NCI-H1048 (cell line): ENCODE measurements around the gene MARK4.
"Not testable (repeated sequence)": the region's sequence is repeated elsewhere in the genome, so short reads cannot be mapped to it uniquely, and the experiment has no call there.

Experiments used
- DNase-seq: peaks from one replicate; lab custom pipeline; 2025; lab: John Stamatoyannopoulos, UW

Gene MARK4

GRCh38 chr19:45243144-45243732 lies 7.8 kb upstream of the MARK4 start:
- DNase-seq: no peak

GRCh38 chr19:45244133-45244794 lies 6.8 kb upstream of the MARK4 start:
- no peak for DNase-seq

GRCh38 chr19:45245334-45245787 lies 5.7 kb upstream of the MARK4 start, which contains the start of gene EXOC3L2:
Gene EXOC3L2 (minus strand): TSS chr19:45245407. CDS start chr19:45239045, 6,362 bp downstream.
- no peak for DNase-seq

- DNase-seq: no peak
Measured at GRCh38 chr19:45245826-45246225, 5.2 kb upstream of the MARK4 start.

DNA sequence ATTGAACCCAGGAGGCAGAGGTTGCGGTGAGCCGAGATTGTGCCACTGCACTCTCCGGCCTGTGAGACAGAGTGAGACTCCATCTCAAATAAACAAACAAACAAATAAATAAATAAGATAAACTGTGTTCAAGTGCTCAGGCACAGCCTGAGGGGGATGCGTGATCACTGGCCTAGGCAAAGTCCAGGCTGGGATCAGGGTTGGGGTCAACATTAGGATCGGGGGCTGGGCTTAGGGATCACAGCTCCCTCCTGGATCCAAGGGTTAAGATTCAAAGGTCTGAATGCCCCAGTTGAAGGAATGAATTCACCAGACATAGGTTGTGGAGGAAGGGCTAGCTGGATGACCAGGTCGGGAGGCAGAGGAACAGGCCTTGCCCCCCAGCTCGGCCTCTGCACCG lies 3.9 kb upstream of the MARK4 start:
- DNase-seq: no peak

- no peak for DNase-seq
Measured at GRCh38 chr19:45249261-45250033, 1.6 kb upstream of the MARK4 start.

DNA sequence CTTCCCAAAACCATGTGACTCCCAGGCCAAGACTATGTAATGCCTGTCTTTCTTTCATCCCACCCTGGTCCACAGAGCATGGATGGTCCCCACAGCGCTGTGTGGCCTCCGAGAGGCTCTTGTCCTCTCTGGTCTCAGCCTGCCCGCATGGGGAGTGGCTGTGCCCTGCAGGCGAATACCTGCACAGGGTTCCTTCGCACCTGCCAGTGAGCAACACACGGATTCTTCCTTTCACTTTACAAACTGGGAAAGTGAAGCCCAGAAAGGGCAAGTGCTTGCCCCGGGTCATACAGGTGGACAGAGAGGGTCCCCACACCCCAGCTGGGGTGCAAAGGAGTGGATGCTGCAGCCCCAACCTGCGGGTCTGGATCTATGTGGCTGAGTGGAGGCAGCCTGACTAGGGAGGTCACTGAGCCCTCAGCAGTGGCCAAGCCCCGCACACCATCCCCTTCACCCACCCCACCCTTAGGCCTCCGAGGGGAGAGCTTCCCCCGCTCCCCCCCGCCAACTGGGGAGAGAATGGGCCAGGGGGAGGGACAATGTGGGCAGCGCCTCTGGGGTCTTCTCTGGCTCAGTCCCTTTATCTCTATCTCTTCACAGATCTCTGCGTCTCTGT lies 747 bp upstream of the MARK4 start:
- DNase-seq: no peak

GRCh38 chr19:45251452-45252354 lies 632 bp downstream of the MARK4 start:
- DNase-seq: no peak

DNA sequence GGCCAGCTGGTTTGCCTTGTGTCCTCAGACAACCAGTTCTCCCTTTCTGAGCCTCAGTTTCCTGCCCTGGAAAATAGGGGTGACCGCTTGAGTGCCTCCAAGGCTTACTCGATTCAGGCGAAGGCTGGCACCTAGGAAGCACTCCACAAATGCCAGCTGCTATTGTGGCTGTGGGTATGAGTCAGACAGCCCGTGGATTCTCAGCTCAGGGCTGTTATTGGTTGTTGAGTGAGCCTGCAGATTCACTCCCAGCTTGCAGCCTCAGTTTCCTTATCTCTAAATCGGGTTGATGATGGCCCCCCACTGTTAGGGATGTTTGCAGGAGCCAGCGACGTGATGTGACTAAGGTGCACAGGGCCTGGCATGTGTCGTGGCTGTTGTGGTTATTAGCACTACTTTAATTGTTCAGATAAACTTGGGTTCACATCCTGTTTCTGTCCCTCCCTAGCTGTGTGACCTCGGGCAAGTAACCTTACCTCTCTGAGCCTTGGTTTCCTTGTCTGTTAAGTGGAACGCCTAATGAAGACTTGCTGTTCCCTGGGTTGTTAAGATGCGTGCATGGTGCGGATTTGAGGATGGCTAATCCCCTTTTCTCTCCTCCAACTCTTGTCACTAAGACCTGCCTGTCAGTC lies 2.4 kb downstream of the MARK4 start:
- DNase-seq: no peak

GRCh38 chr19:45254044-45254531 lies 3.0 kb downstream of the MARK4 start:
- no peak for DNase-seq

DNA sequence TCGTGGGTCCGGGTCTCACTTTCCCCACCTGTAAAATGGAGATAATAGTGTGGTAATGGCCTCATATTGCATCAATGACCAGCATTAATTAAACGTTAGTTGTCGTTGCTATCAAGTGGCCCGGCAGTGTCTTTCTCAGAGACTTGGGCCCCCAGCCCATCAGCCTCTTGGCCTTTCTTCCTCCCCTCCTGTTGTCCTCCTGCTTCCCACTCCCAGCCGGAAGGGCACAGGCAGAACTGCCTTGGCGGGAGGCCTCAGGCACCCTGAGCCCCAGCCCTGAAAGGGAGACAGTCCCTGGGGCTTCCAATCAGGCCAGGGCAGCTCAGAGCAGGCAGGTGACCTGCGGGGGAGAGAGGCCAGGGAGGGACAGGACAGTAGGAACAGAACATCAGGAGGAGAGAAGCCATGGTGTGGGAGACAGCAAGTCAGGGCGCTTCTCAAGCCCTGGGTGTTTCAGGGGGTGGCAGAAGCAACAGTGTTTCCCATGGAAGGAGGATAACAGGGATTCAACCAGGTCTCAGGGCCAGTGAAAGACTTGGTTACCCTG lies 4.6 kb downstream of the MARK4 start:
- no peak for DNase-seq

DNA sequence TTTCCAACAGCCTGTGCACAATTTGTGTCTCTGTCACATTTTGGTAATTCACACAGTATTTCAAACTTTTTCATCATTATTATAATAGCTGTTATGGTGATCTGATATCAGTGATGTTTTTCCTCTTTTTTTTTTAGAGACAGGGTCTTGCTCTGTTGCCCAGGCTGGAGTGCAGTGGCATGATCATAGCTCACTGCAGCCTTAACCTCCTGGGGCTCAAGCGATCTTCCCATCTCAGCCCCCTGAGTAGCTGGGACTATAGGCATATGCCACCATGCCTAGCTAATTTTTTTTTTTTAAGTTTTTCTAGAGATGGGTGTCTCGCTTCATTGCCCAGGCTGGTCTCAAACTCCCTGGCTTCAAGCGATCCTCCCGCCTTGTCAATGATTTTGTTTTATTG lies 5.8 kb downstream of the MARK4 start:
- no peak for DNase-seq

DNA sequence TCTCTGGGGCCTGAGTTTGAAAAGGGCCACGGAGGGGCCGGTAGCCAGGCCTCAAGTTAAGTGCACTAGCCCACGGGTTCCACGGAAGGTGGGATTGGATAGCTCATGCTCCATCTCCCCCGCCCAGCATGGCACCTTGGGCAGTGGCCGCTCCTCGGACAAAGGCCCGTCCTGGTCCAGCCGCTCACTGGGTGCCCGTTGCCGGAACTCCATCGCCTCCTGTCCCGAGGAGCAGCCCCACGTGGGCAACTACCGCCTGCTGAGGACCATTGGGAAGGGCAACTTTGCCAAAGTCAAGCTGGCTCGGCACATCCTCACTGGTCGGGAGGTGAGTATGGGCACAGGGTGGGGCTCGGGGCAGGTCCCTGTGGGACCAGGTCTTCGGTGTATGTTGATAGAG lies 7.8 kb downstream of the MARK4 start:
- DNase-seq: no peak

GRCh38 chr19:45262570-45262969 lies 11.5 kb downstream of the MARK4 start:
- no peak for DNase-seq

- no peak for DNase-seq
Measured at GRCh38 chr19:45263013-45263412, 11.9 kb downstream of the MARK4 start.

GRCh38 chr19:45264781-45265317 lies 13.8 kb downstream of the MARK4 start:
- DNase-seq: no peak

- DNase-seq: no peak
Measured at GRCh38 chr19:45265375-45265774, 14.3 kb downstream of the MARK4 start.

DNA sequence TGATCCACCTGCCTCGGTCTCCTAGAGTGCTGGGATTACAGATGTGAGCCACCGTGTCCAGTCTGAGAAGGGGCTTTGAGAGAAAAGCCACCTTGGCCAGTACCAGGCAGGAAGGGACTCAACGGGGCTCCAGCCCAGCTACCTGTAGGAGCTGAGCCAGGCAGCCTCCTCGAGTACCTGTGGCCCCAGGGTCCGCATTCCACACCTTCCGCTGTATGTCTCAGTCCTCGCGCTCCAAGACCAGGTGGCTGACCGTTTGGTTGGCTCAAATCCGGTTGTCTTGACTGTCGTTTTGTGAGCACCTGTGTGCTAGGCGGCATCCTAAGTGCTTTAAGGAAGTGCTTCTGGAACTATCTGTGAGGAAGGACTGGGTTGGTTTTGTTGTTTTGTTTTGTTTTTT lies 16.2 kb downstream of the MARK4 start:
- no peak for DNase-seq

DNA sequence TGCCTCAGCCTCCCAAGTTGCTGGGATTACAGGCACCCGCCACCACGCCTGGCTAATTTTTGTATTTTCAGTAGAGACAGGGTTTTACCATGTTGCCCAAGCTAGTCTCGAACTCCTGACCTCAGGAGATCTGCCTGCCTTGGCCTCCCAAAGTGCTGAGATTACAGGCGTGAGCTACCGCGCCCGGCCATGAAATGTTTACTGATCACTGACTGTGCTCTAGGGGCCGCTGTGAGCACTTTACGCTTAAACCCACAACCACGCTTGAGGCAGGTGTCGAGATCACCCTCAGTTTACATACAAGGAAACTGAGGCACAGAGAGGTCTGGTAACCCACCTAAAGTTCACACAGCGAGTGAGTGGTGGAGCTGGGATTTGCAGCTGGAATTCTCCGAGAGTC lies 18.9 kb downstream of the MARK4 start:
- not testable (repeated sequence) for DNase-seq

DNA sequence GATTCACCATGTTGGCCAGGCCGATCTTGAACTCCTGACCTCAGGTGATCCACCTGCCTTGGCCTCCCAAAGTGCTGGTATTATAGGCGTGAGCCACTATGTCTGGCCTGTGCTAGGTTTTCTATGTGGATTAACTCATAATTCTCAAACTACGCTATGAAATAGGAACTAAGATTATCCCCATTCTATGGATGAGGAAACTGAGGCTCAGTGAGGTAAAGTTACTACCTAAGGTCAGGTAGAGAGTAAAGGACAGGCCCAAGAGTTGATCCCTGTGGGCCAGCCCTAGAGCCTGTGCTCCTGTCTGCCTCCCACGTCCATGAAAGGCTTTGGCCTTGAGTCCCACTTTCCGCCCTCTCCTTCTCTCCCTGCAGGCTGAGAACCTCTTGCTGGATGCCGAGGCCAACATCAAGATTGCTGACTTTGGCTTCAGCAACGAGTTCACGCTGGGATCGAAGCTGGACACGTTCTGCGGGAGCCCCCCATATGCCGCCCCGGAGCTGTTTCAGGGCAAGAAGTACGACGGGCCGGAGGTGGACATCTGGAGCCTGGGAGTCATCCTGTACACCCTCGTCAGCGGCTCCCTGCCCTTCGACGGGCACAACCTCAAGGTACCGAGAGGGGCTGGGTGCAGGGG lies 20.1 kb downstream of the MARK4 start:
- DNase-seq: no peak
